ENCODE results near the gene AFTPH.

AFTPH gene

GRCh38 chr2:64502860-64503259 is 21.3 kb upstream of the AFTPH start:
- no peak for DNase-seq (ENCODE audit: extremely low read depth, insufficient read length)
- TF ChIP-seq CTCF (IDR thresholded peaks at IDR 0.05; ENCODE audit: insufficient read depth, low read length, poor library complexity, severe bottlenecking), result no peak
- H3K27me3 ChIP-seq (replicated peaks; ENCODE audit: control insufficient read depth, insufficient read depth, low read length), result no peaks in the 10 kb centered on the region; the same call in 1 of the 2 replicates
- H3K36me3 ChIP-seq (ENCODE audit: control insufficient read depth, insufficient read depth, low read length), result no peaks in the 10 kb centered on the region
- no peak overlapping the region for H3K4me3 ChIP-seq (replicated peaks; ENCODE audit: low read depth, low read length)

GRCh38 chr2:64504774-64505720 is 19.1 kb upstream of the AFTPH start:
- Histone ChIP-seq H3K27me3 (replicated peaks; ENCODE audit: control insufficient read depth, insufficient read depth, low read length) (no peaks in the 10 kb centered on the region; the same call in 1 of the 2 replicates), H3K4me3 (replicated peaks; ENCODE audit: low read depth, low read length) (no peak overlapping the region), H3K36me3 (ENCODE audit: control insufficient read depth, insufficient read depth, low read length) (no peaks in the 10 kb centered on the region)
- no peak for TF ChIP-seq CTCF (IDR thresholded peaks at IDR 0.05; ENCODE audit: insufficient read depth, low read length, poor library complexity, severe bottlenecking)
- no peak for DNase-seq (ENCODE audit: extremely low read depth, insufficient read length)

- no peak for DNase-seq (ENCODE audit: extremely low read depth, insufficient read length)
- Histone ChIP-seq H3K27me3 (replicated peaks; ENCODE audit: control insufficient read depth, insufficient read depth, low read length) (no peaks in the 10 kb centered on the region), H3K4me3 (replicated peaks; ENCODE audit: low read depth, low read length) (no peak overlapping the region), H3K36me3 (ENCODE audit: control insufficient read depth, insufficient read depth, low read length) (no peaks in the 10 kb centered on the region)
- no peak for TF ChIP-seq CTCF (IDR thresholded peaks at IDR 0.05; ENCODE audit: insufficient read depth, low read length, poor library complexity, severe bottlenecking)
Observed at GRCh38 chr2:64506686-64507085, 17.4 kb upstream of the AFTPH start.

GRCh38 chr2:64514008-64514407 is 10.1 kb upstream of the AFTPH start:
- no peak for DNase-seq (ENCODE audit: extremely low read depth, insufficient read length)
- H3K36me3 ChIP-seq (ENCODE audit: control insufficient read depth, insufficient read depth, low read length), result no peaks in the 10 kb centered on the region
- H3K27me3 ChIP-seq (replicated peaks; ENCODE audit: control insufficient read depth, insufficient read depth, low read length), result no peaks in the 10 kb centered on the region
- H3K4me3 ChIP-seq (replicated peaks; ENCODE audit: low read depth, low read length), result no peak overlapping the region
- TF ChIP-seq CTCF (IDR thresholded peaks at IDR 0.05; ENCODE audit: insufficient read depth, low read length, poor library complexity, severe bottlenecking), result no peak

- no peaks in the 10 kb centered on the region for H3K27me3 ChIP-seq (replicated peaks; ENCODE audit: control insufficient read depth, insufficient read depth, low read length)
- no peak for DNase-seq (ENCODE audit: extremely low read depth, insufficient read length)
Observed at GRCh38 chr2:64515086-64515485, 9.0 kb upstream of the AFTPH start.

More at GRCh38 chr2:64515086-64515485, 9.0 kb upstream of the AFTPH start:
- Histone ChIP-seq H3K4me3 (replicated peaks; ENCODE audit: low read depth, low read length) (no peak overlapping the region), H3K36me3 (ENCODE audit: control insufficient read depth, insufficient read depth, low read length) (no peaks in the 10 kb centered on the region)
- no peak for TF ChIP-seq CTCF (IDR thresholded peaks at IDR 0.05; ENCODE audit: insufficient read depth, low read length, poor library complexity, severe bottlenecking)
